Activated T-cell treated with anti-CD3 and anti-CD28 coated beads for 4 hours (primary cell): ENCODE data around the gene COBL.

Experiments used
- DNase-seq: peaks from one replicate; pipeline ENCODE4 v3.0.0-alpha.2; 2020

Gene COBL

DNA sequence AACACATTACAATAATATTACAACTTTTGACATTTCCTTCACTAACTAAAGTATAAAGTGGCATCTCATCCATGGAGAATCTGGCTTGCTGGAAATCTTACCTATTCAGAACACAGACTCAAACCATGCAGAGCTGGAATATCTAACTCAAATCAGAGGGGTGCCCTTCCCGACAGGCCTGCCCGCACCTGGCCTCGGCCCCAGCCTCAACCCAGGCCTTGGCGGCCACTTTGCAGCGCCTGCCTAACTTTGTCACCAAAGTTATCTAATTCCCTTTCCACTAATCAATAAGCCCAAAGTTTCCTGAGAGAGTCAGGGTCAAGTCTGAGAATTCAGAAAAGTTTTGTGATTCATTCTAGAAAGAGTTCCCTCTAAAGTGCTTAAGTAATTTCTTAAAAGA lies 212.9 kb downstream of the COBL start:
- no peak for DNase-seq

DNA sequence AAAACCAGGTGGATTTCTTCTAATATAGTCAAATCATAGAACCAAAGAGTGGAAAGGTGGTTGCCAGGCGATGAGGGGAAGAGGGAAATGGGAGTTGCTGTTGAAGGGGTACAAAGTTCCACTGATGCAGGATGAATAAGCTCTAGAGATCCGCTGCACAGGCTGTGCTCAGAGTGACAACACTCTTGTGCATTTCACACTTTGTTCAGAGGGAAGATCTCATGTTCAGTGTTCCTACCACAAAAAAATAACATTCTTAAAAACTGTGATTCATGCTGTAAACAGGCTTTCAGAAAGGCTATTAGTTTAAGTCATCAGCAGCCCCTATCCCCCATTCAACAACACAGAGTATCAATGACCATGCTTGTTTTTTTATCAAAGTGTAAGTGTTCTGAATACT lies 213.8 kb downstream of the COBL start:
- no peak for DNase-seq

- DNase-seq = no peak
Measured at GRCh38 chr7:51101111-51101757, 215.4 kb downstream of the COBL start.

GRCh38 chr7:51090411-51090810 lies 226.2 kb downstream of the COBL start:
- DNase-seq = no peak

GRCh38 chr7:51085034-51085692 lies 231.4 kb downstream of the COBL start:
- DNase-seq = no peak

DNA sequence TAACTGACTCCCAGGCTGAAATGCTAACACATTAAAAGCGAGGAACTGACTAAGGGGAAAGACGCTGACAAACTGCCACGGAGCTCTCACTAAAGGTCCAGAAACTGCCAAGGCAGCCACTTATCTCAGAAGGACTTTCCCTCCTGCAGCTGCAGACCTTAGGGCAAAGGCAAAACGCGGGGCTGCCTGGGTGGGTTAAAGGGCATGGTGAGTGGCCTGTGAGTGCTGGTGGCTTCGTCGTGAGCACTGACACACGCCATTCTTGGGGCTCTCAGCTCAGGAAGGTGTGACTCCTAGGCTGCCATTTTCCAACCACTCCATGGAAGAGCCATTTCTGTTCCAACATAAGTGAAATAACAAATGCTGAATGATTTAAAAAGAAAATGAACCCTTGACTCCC lies 232.5 kb downstream of the COBL start:
- no peak for DNase-seq

DNA sequence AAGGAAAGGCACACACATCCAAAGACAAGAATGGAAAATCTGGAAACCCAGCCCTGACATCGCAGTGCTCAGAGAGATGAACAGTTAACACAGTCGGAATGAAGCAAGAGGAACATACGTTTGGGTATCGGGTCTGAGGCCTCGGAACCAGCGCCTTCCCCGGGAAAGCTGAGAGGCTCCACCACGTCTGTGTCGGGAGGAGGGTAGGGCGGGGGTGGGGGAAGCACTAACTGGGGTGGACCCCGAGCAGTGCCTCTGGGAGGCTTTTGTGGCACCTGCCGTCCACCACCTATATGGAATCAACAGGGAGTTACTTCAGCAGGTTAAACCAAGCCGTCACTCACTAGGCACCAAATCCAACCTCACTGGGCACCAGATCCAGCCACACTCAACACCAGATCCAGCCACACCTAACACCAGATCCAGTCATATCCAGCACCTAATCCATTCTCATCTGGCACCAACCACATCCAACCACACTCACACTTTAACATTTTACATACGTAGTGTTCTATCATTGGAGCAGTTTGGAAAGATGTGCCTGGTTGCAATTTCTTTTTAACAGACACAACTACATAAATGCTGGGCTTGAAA lies 233.6 kb downstream of the COBL start:
- DNase-seq = no peak

DNA sequence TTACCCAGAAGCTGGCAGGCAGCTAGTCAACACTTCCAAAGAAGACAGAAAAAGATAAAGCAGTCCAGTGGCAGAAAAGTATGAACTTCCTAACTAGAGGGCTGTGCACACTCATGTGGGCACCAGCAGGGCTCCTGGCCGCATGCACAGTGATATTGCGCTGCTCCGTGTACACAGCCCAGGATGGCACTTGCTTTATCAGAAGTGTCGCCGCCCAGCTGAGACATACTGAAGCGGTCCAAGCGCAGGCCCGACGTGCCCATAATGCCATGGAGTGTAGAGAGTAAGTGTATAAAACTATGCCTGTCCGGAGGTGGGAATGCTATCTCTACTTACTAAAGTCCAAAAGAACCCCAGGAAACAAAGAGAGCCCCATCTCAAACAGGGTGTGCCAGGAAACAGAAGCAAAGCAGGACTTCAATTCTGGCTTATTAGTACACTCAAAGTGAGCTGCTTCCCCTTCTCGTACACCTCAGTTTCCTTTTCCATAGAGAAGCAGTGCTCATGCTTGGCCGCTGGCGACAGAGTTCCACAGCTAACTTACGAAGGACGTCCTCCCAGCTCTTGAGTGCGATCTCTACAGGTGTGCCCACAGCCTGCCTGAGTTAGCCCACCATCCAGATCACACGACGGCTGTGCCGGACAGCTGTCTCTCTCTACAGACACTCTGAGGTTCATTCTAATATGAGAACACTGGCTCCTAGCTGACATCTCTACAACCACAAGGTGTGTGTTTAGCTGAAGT lies 234.3 kb downstream of the COBL start:
- DNase-seq = no peak

- no peak for DNase-seq
Measured at GRCh38 chr7:51081270-51081890, 235.2 kb downstream of the COBL start.

DNA sequence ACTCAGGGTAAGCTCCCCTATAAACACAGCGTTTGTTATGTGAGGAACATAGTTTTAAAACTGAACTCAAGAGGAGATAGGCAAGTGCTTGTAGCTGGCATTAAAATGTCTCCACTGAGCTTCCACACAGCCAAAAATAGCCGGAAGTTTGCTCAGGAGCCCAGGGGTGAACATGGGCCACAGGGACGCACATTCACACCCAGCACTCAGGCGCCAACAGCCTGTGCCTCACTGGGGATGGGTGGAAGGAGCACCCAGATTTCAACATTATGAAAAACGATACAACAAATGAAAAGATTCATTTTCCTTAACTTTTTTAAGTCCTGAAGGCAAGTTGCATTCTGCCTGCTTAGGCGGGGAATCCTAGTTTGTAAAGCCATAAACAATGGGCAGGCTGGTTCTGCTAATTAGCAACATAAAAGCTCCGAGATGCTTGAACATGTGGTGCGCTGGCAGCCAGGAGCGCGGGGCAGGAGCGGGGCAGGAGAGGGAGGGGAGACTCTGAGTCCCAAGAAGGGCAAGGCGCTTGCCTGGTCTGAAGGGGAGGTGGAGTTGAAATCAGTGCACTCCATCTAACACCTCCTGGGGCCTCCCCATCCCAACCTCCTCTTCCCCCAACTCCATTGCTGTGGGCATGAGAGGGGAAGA lies 235.9 kb downstream of the COBL start:
- DNase-seq = no peak

- no peak for DNase-seq
Measured at GRCh38 chr7:51080216-51080615, 236.4 kb downstream of the COBL start.

DNA sequence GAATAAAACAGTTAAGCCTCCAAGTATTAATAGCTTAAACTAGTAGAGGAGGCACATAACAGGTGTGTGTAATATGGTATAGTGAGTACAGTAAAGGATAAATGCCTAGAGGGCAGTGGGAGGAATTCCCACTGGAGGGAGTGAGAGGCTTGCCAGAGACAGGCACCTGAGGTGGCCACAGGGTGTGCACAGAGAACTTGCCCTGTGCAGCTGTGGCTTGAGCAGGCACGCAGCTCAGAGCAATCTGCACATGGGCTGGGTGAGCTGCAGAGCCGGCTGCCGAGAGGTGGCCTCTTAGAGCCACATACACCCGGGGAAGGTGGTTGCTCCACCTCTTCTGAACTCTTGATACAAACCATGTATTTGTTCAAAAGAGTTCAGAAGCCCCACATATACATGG lies 237.1 kb downstream of the COBL start:
- no peak for DNase-seq

- DNase-seq = no peak
Measured at GRCh38 chr7:51078653-51079052, 238.0 kb downstream of the COBL start.

DNA sequence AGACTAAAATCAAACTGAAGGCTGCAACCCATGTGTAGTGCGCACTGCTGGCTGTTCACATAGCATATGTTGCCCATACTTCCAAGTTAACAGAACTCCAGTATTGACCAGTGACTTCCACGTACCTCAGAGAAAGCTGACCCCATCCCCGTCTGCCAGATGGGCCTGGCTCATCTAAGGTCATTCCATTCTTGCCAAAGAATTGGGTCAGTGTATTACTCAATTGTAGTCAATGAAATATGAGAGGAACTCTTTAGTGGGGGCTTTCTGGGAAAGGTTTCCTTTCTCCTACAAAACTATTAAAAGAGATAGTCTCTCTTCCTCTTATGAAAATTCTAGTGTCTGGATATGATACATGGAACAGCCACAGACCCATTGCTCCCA lies 238.6 kb downstream of the COBL start:
- DNase-seq = no peak

DNA sequence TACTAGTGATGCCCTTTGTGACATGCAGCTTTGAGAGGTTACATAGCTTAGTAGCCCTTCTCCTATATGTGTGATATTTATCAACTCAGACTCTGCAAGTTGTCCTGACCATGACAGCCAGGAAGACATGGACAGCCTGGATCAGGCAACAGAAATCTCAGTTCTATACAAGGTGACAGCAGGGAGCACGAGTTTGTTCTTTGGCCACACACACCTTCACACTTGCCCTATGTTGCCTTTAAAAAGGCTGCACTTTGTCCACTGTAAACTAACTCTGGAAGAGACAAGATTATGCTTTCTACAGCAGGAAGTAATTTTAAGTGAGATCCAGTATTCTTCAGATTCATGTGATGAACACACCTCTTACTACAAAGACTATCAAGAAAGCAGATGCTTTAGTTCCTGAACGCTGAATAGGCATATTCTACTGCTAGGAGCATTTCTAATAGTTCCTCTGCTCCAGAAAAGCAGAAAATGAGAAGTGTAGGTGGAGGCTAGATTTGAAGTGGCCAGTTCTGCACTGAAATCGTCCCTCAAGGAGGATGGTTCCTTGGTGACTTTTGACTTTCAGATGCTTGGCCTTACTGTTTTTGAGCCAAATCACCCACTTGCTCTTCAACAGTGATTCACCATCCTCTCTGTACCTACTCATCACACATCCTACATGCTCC lies 239.2 kb downstream of the COBL start:
- DNase-seq = no peak

- no peak for DNase-seq
Measured at GRCh38 chr7:51075681-51076580, 240.7 kb downstream of the COBL start.

GRCh38 chr7:51073171-51073570 lies 243.4 kb downstream of the COBL start:
- no peak for DNase-seq

GRCh38 chr7:51072281-51072680 lies 244.3 kb downstream of the COBL start:
- no peak for DNase-seq

DNA sequence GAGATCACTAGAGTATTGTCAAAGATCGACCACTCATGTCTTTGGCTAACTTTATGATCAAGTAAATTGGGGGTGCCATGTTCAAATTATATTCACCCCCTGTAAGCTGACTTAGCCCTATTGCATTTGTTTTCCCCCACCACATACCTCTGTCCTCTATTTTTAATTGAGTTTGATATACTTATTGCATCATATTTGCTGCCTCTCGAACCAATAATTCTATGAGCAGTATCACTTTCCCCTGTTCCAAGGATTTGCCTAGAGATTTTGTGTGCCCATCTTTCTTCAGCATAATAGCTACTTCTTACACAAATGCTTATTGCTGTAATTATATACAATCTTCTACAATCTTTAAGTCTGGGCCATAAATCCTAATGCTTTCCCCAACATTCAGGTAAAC lies 245.2 kb downstream of the COBL start:
- no peak for DNase-seq

DNA sequence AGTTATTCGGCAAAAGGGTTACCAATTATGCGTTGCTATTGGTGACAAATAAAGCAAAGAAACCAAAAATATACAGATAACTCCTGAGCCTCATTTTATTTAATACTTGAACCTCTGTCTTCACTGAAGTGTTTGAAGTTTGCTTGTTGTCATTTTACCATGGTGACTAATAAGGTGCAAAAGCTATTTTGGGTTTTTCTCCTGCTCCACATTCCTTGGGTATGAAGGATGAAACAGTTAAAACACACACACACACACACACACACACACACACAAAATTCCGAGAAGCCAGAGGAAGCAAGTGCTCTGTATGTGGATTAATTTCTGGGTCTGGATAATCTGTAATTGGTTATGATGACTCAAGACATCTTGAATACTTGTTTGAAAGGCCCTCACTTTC lies 246.5 kb downstream of the COBL start:
- DNase-seq = no peak

DNA sequence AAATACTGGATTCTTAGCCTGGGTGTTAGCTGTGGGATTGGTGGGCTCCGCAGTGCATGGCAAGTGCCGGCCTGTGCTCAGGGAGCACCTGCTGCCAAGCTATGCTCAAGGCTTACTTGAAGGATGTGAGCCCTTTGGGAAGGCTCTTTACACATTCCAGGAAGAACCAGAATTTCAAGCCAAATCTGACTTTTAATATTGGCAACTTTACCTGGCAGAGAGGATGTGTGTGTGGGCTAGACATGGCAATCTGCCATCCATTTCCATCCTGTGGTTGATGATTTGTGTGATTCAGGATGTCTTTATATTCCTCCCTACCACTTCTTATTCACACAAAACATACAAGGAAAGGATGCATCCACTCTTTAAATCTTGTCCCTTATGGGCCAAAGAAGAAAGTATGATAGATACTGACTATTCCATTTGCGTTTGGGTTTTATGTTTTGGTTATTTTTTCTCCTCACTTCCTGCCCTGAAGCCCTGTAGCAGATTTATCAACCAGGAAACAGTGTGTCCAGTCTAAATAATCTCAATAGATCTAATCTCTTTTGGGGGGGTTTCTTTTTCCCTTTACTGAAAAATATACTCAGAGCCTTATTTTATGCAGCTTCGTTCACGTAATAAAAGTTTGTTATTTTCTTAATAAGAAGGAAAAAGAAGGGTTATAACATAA lies 247.1 kb downstream of the COBL start:
- DNase-seq = no peak
